Measurements from ENCODE around the gene TSPEAR. TPM values are rescaled to one million over a fixed set of nuclear protein-coding genes. Genes with fewer than 3 reads are reported as not detected.

Gene TSPEAR
- total and polyA plus RNA-seq, 11 donors: 0.01 to 2.6 (median 0.71) TPM; not detected in 2

- TF ChIP-seq CTCF (IDR thresholded peaks at IDR 0.05) (no peak), POLR2A (IDR thresholded peaks at IDR 0.05) (no peak)
- WGBS, 4 donors: 45 to 61% (median 53%) methylated on average over 5 of the region's 5 CpGs
- no peak for ATAC-seq
- DNase-seq: no peak
- peak overlapping the region in 1 of 12 donors; percentile 43 for H3K27ac ChIP-seq
- intact Hi-C loops (cut with DNase I): no loop called here
- H3K36me3 ChIP-seq: no peaks in the 10 kb centered on the region
- H3K4me3 ChIP-seq: no peak overlapping the region
- no peaks in the 10 kb centered on the region for H3K4me1 ChIP-seq
- H3K27me3 ChIP-seq: peaks cover 0 to 31% (median 0%) of the 10 kb centered on the region in 9 donors
- H3K9me3 ChIP-seq: peaks cover 0 to 35% (median 4%) of the 10 kb centered on the region in 12 donors
Observed at GRCh38 chr21:44547656-44548331, 163.6 kb downstream of the TSPEAR start.

GRCh38 chr21:44544566-44544965 is 166.8 kb downstream of the TSPEAR start:
- Histone ChIP-seq H3K36me3 (no peaks in the 10 kb centered on the region), H3K9me3 (peaks cover 0 to 45% (median 6%) of the 10 kb centered on the region in 12 donors), H3K27me3 (peaks cover 0 to 30% (median 0%) of the 10 kb centered on the region in 9 donors), H3K4me3 (no peak overlapping the region), H3K27ac (no peak overlapping the region), H3K4me1 (no peaks in the 10 kb centered on the region)
- TF ChIP-seq POLR2A (IDR thresholded peaks at IDR 0.05) (no peak), CTCF (IDR thresholded peaks at IDR 0.05) (no peak)
- intact Hi-C loops (cut with DNase I): no loop called here
- WGBS, 4 donors: 72 to 74% (median 73%) methylated on average over 3 of the region's 3 CpGs
- ATAC-seq (no peak), DNase-seq (peak in 1 of 5 donors; percentile 20)

GRCh38 chr21:44542716-44543115 is 168.7 kb downstream of the TSPEAR start:
- peaks cover 0 to 11% (median 0%) of the 10 kb centered on the region in 9 donors for H3K27me3 ChIP-seq
- 71 to 82% (median 78%) methylated on average over 1 of the region's 1 CpG for WGBS, 4 donors
- no peaks in the 10 kb centered on the region for H3K36me3 ChIP-seq
- intact Hi-C loops (cut with DNase I): no loop called here
- ATAC-seq (no peak), DNase-seq (no peak)
- peaks cover 0 to 44% (median 6%) of the 10 kb centered on the region in 12 donors for H3K9me3 ChIP-seq
- no peaks in the 10 kb centered on the region for H3K4me1 ChIP-seq
- no peak overlapping the region for H3K4me3 ChIP-seq
- H3K27ac ChIP-seq: no peak overlapping the region
- TF ChIP-seq POLR2A (IDR thresholded peaks at IDR 0.05): no peak

GRCh38 chr21:44540741-44541288 is 170.6 kb downstream of the TSPEAR start:
- no peaks in the 10 kb centered on the region for H3K36me3 ChIP-seq
- H3K4me3 ChIP-seq: no peak overlapping the region
- peaks cover 0 to 11% (median 0%) of the 10 kb centered on the region in 9 donors for H3K27me3 ChIP-seq
- DNase-seq: peak in 1 of 5 donors; percentile 19
- H3K27ac ChIP-seq: no peak overlapping the region
- peaks cover 0 to 25% (median 2%) of the 10 kb centered on the region in 12 donors for H3K9me3 ChIP-seq
- ATAC-seq: no peak
- 57 to 68% (median 66%) methylated on average over 11 of the region's 11 CpGs for WGBS, 4 donors
- H3K4me1 ChIP-seq: no peaks in the 10 kb centered on the region
- intact Hi-C loops (cut with DNase I): no loop called here
- TF ChIP-seq CTCF (IDR thresholded peaks at IDR 0.05): no peak
- no peak for TF ChIP-seq POLR2A (IDR thresholded peaks at IDR 0.05)
